IMR-90 (cell line): Measurements from ENCODE around the gene NGEF. TPM values are rescaled to one million over a fixed set of nuclear protein-coding genes. Genes with fewer than 3 reads are reported as not detected.

Source experiments
- ATAC-seq: fragments of 200-7000 bp; cut with Tn5 transposase; 2 replicates; pipeline ENCODE4 v1.9.1; 2020; ENCODE audit warnings: low read depth, mild to moderate bottlenecking, moderate library complexity
- BruUV-seq: library from RNA; stranded (reverse); fragments of 400-500 nt; replicated peaks from 2 replicates; lab custom pipeline; 2021; lab: Mats Ljungman, UMichigan
- CTCF ChIA-PET: fragments of 300-600 bp; formaldehyde crosslinking; extraction: SDS; loops from one replicate; lab custom pipeline; 2021; ENCODE audit warnings: antibody characterized with exemption; lab: Yijun Ruan, JAX
- POLR2A ChIA-PET: fragments of 300-600 bp; sonication (Branson Sonifier 250); formaldehyde crosslinking; loops from one replicate; lab custom pipeline; 2022; ENCODE audit warnings: antibody characterized with exemption; ENCODE audit not compliant: unreplicated experiment; lab: Charles Lee
- DNase-seq: peaks from one replicate; pipeline ENCODE4 v3.0.0; 2013
- H2AFZ ChIP-seq: replicated peaks from 2 replicates; pipeline ENCODE3; 2013; ENCODE audit warnings: low read length, mild to moderate bottlenecking; ENCODE audit not compliant: poor library complexity
- H2AK5ac ChIP-seq: 2 replicates; pipeline ENCODE4 v1.6.1; 2013; ENCODE audit warnings: low read depth, low read length, inconsistent platforms
- H2AK9ac ChIP-seq: replicated peaks from 2 replicates; pipeline ENCODE3; 2013; ENCODE audit warnings: mild to moderate bottlenecking, low read depth, low read length, moderate library complexity; ENCODE audit not compliant: poor library complexity
- H2BK120ac ChIP-seq: 2 replicates; pipeline ENCODE4 v1.6.1; 2013; ENCODE audit warnings: low read depth, low read length, inconsistent platforms
- H2BK15ac ChIP-seq: 3 replicates; pipeline ENCODE4 v1.6.1; 2013; ENCODE audit warnings: low read depth, low read length, inconsistent platforms
- H2BK20ac ChIP-seq: 2 replicates; pipeline ENCODE4 v1.6.1; 2013; ENCODE audit warnings: low read depth, mild to moderate bottlenecking, inconsistent platforms, low read length, moderate library complexity
- H2BK5ac ChIP-seq: 2 replicates; pipeline ENCODE4 v1.6.1; 2013; ENCODE audit warnings: mild to moderate bottlenecking, low read depth, low read length, inconsistent platforms; ENCODE audit not compliant: poor library complexity, severe bottlenecking
- H3K14ac ChIP-seq: replicated peaks from 2 replicates; pipeline ENCODE4 v1.6.1; 2013; ENCODE audit warnings: low read depth, low read length, inconsistent platforms
- H3K18ac ChIP-seq: 2 replicates; pipeline ENCODE4 v1.6.1; 2013; ENCODE audit warnings: low read depth, low read length, control low read depth
- H3K23ac ChIP-seq: 2 replicates; pipeline ENCODE4 v1.6.1; 2013; ENCODE audit warnings: low read depth, low read length, inconsistent platforms
- H3K27ac ChIP-seq: 2 replicates; pipeline ENCODE4 v1.5.1; 2013; ENCODE audit warnings: mild to moderate bottlenecking, control low read depth, low read length; ENCODE audit not compliant: insufficient read depth
- H3K27me3 ChIP-seq: 2 replicates; pipeline ENCODE4 v1.6.1; 2013; ENCODE audit warnings: low read length; ENCODE audit not compliant: control insufficient read depth, insufficient read depth
- H3K36me3 ChIP-seq: 2 replicates; pipeline ENCODE4 v1.6.1; 2013; ENCODE audit warnings: low read length, mixed read lengths; ENCODE audit not compliant: control insufficient read depth, insufficient read depth
- H3K4ac ChIP-seq: 2 replicates; pipeline ENCODE4 v1.6.1; 2013; ENCODE audit warnings: low read depth, low read length, inconsistent platforms
- H3K4me1 ChIP-seq: 2 replicates; pipeline ENCODE4 v1.6.1; 2013; ENCODE audit warnings: low read length, mixed read lengths; ENCODE audit not compliant: control insufficient read depth, insufficient read depth
- H3K4me2 ChIP-seq: 2 replicates; pipeline ENCODE4 v1.6.1; 2013; ENCODE audit warnings: low read depth, mild to moderate bottlenecking, control low read depth, low read length, moderate library complexity
- H3K4me3 ChIP-seq: 2 replicates; pipeline ENCODE4 v1.5.1; 2013; ENCODE audit warnings: low read depth, mild to moderate bottlenecking, control low read depth, low read length, moderate library complexity; ENCODE audit not compliant: insufficient read depth
- H3K56ac ChIP-seq: 2 replicates; pipeline ENCODE4 v1.6.1; 2013; ENCODE audit warnings: low read length, inconsistent platforms; ENCODE audit not compliant: insufficient read depth; ENCODE audit errors: extremely low read depth
- H3K79me1 ChIP-seq, 2 experiments: 2 replicates each; pipeline ENCODE4 v1.6.1; 2013; ENCODE audit warnings: low read length in 2 of 2, inconsistent platforms in 1 of 2, low read depth in 1 of 2
- H3K9ac ChIP-seq: 2 replicates; pipeline ENCODE4 v1.6.1; 2013; ENCODE audit warnings: low read depth, low read length, control low read depth
- H3K9me1 ChIP-seq: 2 replicates; pipeline ENCODE4 v1.6.1; 2013; ENCODE audit warnings: low read length, inconsistent platforms; ENCODE audit not compliant: insufficient read depth
- H3K9me3 ChIP-seq: 2 replicates; pipeline ENCODE4 v1.6.1; 2013; ENCODE audit warnings: low read length; ENCODE audit not compliant: control insufficient read depth, insufficient read depth
- H4K20me1 ChIP-seq: 2 replicates; pipeline ENCODE4 v1.6.1; 2013; ENCODE audit warnings: low read length, inconsistent platforms; ENCODE audit not compliant: insufficient read depth
- H4K5ac ChIP-seq: 2 replicates; pipeline ENCODE4 v1.6.1; 2013; ENCODE audit warnings: mild to moderate bottlenecking, low read depth, low read length, control low read depth
- H4K8ac ChIP-seq, 2 experiments: 2 replicates each; pipeline ENCODE4 v1.6.1; 2013; ENCODE audit warnings: low read depth in 2 of 2, low read length in 2 of 2, control low read depth in 1 of 2, inconsistent platforms in 1 of 2
- H4K91ac ChIP-seq: 2 replicates; pipeline ENCODE4 v1.6.1; 2013; ENCODE audit warnings: low read depth, low read length, inconsistent platforms; ENCODE audit not compliant: insufficient read depth
- CHD1 ChIP-seq: IDR thresholded peaks from 2 replicates; pipeline ENCODE4 v1.6.1; 2012; ENCODE audit warnings: low read depth, low read length, improper control_type of control experiment
- MXI1 ChIP-seq: IDR thresholded peaks from 2 replicates; pipeline ENCODE4 v1.6.1; 2012; ENCODE audit warnings: low read depth, mild to moderate bottlenecking, low read length, moderate library complexity, borderline replicate concordance
- WGBS, 2 experiments: methylation state at CpG; one replicate each; pipeline versions ENCODE4 v1.1.5 to v1.1.7; 2013; ENCODE audit warnings: missing lambda C conversion rate in 2 of 2; ENCODE audit not compliant: insufficient read length in 1 of 2; ENCODE audit errors: extremely low coverage in 2 of 2; 5-methylcytosine and 5-hydroxymethylcytosine counted together
- dilution Hi-C: fragments of 300-500 bp; cut with HindIII; formaldehyde crosslinking; loops from one replicate; pipeline ENCODE4 v1.14.3; 2018; ENCODE audit warnings: low sequenced_read_pairs; ENCODE audit not compliant: unreplicated experiment
- in situ Hi-C: fragments of 300-500 bp; cut with MboI; formaldehyde crosslinking; loops from 3 replicates; pipeline ENCODE4 v1.14.3; 2019; ENCODE audit warnings: low sequenced_read_pairs, inconsistent platforms, mixed read lengths
- intact Hi-C: fragments of 100-400 bp; cut with micrococcal nuclease; formaldehyde crosslinking; loops from 2 replicates; pipeline ENCODE4 v1.10.0; 2022
- polyA plus RNA-seq, 3 experiments: library from polyadenylated mRNA; depleted of rRNA; stranded (reverse); fragments of >200 nt; gene quantifications; 2 replicates each; pipeline ENCODE4 v1.2.3, GENCODE V29; 2012; ENCODE audit warnings: low replicate concordance in 1 of 3
- total RNA-seq: library from RNA; depleted of rRNA; stranded (reverse); fragments of >200 nt; gene quantifications from 2 replicates; pipeline ENCODE4 v1.2.3, GENCODE V29; 2012

Gene NGEF
- total and polyA plus RNA-seq, 2 of the 4 experiments (the other 2 are of a cell fraction), result 1.1 to 1.7 TPM

- no peaks in the 10 kb centered on the region; the same call in 1 of the 2 replicates for H3K4me1 ChIP-seq
- in situ Hi-C loops (no loop called here), dilution Hi-C loops (no loop called here), intact Hi-C loops (no loop called here)
- no peak overlapping the region for H4K5ac ChIP-seq
- H2BK5ac ChIP-seq, result no peak overlapping the region
- CTCF ChIA-PET, result no interaction called here
- H3K9ac ChIP-seq, result no peak overlapping the region
- no peak overlapping the region for H3K4me3 ChIP-seq
- H2BK15ac ChIP-seq, result no peak overlapping the region
- no peak overlapping the region for H3K4ac ChIP-seq
- H3K27ac ChIP-seq, result no peak overlapping the region
- WGBS, 2 experiments, result no CpG with 5 or more reads among the region's 8 CpGs
- no peaks in the 10 kb centered on the region for H4K20me1 ChIP-seq
- no peak overlapping the region for H3K23ac ChIP-seq
- H3K9me1 ChIP-seq, result no peaks in the 10 kb centered on the region
- no peaks in the 10 kb centered on the region; the same call in 1 of the 2 replicates for H3K9me3 ChIP-seq
- BruUV-seq, result no TSS peak
- no peak overlapping the region for H4K8ac ChIP-seq
- H3K4me2 ChIP-seq, result no peak overlapping the region
- no peak overlapping the region for H3K14ac ChIP-seq
- POLR2A ChIA-PET, result no interaction called here
- no peaks in the 10 kb centered on the region for H3K36me3 ChIP-seq
- H3K56ac ChIP-seq, result no peak overlapping the region
- H2BK20ac ChIP-seq, result no peak overlapping the region
- no peak overlapping the region for H3K18ac ChIP-seq
- H3K27me3 ChIP-seq, result peaks cover 49% of the 10 kb centered on the region
- ATAC-seq (no peak), DNase-seq (no peak)
- H4K91ac ChIP-seq, result no peak overlapping the region
- H2AK9ac ChIP-seq, result no peak overlapping the region
- no peaks in the 10 kb centered on the region for H3K79me1 ChIP-seq
- H2BK120ac ChIP-seq, result no peak overlapping the region
- H2AFZ ChIP-seq, result no peak overlapping the region
- H2AK5ac ChIP-seq, result no peak overlapping the region
- TF ChIP-seq MXI1, result no peak
- TF ChIP-seq CHD1, result no peak
Measured at GRCh38 chr2:232930059-232930400, 83.0 kb downstream of the NGEF start.
